ENCODE results near the gene NECTIN3.

DNA sequence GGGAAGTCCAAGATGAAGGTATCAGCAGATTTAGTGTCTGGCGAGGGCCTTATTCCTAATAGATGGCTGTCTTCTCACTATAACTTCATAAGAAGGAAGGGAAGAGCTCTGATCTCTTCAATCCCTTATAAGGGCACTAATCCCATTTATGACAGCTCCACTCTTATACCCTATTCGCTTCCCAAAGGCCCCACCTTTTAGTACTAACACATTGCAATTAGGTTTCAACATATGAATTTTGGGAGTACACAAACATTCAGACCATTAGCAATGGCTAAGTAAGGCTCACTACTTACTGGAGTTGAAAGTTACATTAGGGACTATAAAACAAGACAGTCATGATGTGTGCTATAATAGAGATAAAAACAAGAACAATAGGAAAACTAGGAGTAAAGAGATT is 118.9 kb downstream of the NECTIN3 start:
- TF ChIP-seq CTCF (IDR thresholded peaks at IDR 0.05): no peak
- TF ChIP-seq EZH2 (IDR thresholded peaks at IDR 0.05; ENCODE audit: borderline replicate concordance, insufficient read depth, low read depth, low read length, poor library complexity, severe bottlenecking): no peak
